ENCODE measurements around the gene MICU2.

MICU2 gene

GRCh38 chr13:21453387-21454081, 150.4 kb downstream of the MICU2 start:
- in situ Hi-C loops (cut with HindIII; ENCODE audit: low sequenced_read_pairs) = no loop called here
- H3K4me3 ChIP-seq (ENCODE audit: low read depth, low read length) = no peak overlapping the region
- no peak for DNase-seq (ENCODE audit: low read depth)
- TF ChIP-seq CTCF (IDR thresholded peaks at IDR 0.05; ENCODE audit: low read depth, low read length, missing control alignments) = no peak

DNA sequence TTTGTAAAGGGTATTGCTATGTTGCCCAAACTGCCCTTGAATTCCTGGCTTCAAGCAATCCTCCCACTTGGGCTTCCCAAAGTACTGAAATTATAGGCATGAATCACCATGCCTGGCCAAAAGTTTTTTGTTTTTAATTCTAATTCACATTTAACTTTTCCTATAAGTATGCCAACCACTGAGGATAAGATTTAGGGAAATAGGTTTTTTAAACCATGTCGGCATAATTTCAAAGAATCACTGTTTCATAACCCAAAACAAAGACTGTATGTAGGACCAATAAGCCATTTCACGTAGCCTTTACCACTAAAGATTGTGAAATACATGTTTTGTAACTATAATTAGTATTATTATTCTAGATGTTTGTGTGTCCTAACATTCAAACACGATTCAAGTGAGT, 153.0 kb downstream of the MICU2 start:
- in situ Hi-C loops (cut with HindIII; ENCODE audit: low sequenced_read_pairs) = no loop called here
- no peak for TF ChIP-seq CTCF (IDR thresholded peaks at IDR 0.05; ENCODE audit: low read depth, low read length, missing control alignments)
- H3K4me3 ChIP-seq (ENCODE audit: low read depth, low read length) = no peak overlapping the region
- no peak for DNase-seq (ENCODE audit: low read depth)

DNA sequence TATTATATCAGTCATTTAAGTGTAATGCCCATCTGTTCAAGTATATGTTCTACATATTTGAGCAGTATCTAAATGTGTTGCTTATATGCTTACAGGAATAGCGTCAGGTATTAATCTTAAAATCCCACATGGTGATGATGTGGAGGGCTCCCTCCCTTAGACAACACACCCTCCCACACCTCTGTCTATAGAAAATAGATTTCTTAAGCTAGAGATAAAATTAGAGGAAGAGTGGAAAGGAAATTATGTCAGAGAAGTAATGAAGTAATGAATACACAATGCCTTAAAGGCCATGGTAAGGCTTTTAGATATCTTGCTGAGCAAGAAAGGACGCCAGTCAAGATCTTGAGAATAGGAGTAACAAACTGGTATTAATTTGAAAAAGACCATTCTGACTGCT, 157.3 kb downstream of the MICU2 start:
- in situ Hi-C loops (cut with HindIII; ENCODE audit: low sequenced_read_pairs) = no loop called here
- DNase-seq (ENCODE audit: low read depth) = no peak
- TF ChIP-seq CTCF (IDR thresholded peaks at IDR 0.05; ENCODE audit: low read depth, low read length, missing control alignments) = no peak
- no peak overlapping the region for H3K4me3 ChIP-seq (ENCODE audit: low read depth, low read length)

GRCh38 chr13:21445759-21446158, 158.2 kb downstream of the MICU2 start:
- in situ Hi-C loops (cut with HindIII; ENCODE audit: low sequenced_read_pairs) = no loop called here
- no peak for DNase-seq (ENCODE audit: low read depth)
- no peak for TF ChIP-seq CTCF (IDR thresholded peaks at IDR 0.05; ENCODE audit: low read depth, low read length, missing control alignments)
- no peak overlapping the region for H3K4me3 ChIP-seq (ENCODE audit: low read depth, low read length)

DNA sequence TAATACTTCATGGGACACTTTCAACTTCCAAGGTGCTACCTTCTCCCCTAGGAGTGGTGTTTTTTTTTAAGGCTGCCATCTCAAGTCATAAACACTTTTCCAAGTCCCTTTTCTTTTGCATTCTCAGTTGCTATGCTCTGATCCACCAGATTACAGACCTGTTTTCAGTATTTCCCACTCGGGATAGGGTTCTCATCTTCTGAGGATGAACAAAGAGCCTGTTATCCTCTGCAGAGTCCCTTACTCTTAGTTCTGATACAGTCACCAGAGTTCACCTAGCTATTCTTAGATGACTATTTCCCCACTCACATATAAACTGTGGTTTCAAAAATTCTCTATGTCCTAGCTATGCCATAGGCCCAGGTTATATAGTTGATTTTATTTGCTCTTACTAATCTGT, 160.8 kb downstream of the MICU2 start:
- no peak for TF ChIP-seq CTCF (IDR thresholded peaks at IDR 0.05; ENCODE audit: low read depth, low read length, missing control alignments)
- in situ Hi-C loops (cut with HindIII; ENCODE audit: low sequenced_read_pairs) = no loop called here
- H3K4me3 ChIP-seq (ENCODE audit: low read depth, low read length) = no peak overlapping the region
- DNase-seq (ENCODE audit: low read depth) = no peak

All from astrocyte of the cerebellum (primary cell).